ENCODE data around the gene UMPS. TPM values are rescaled to one million over a fixed set of nuclear protein-coding genes. Genes with fewer than 3 reads are reported as not detected.
"Not testable (repeated sequence)": the region's sequence is repeated elsewhere in the genome, so short reads cannot be mapped to it uniquely, and the experiment has no call there.

UMPS gene
- total RNA-seq, 2 experiments from 2014 or later: 88.6 to 94.0 TPM

DNA sequence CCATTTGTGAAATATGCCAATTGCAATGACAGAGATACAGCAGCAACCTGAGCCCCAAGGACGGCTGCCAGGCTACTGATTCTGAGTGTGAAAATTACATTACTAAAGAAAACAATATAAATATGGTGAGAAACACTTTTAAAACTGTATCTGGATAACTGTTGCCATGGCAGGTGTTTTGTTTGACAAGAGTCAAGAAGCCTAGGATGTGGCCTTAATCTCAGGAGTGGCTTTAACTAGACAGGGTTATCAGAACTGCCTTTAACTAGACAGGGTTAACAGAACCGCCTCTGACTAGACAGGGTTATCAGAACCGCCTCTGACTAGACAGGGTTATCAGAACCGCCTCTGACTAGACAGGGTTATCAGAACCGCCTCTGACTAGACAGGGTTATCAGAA, 58.9 kb downstream of the UMPS start:
- not testable (repeated sequence) for H3K36me3 Mint-ChIP-seq, DNase-seq, H3K9me3 Mint-ChIP-seq, H3K27ac Mint-ChIP-seq, H3K4me3 Mint-ChIP-seq, H3K27me3 Mint-ChIP-seq
- peaks cover 12% of the 10 kb centered on the region for H3K4me1 Mint-ChIP-seq

DNA sequence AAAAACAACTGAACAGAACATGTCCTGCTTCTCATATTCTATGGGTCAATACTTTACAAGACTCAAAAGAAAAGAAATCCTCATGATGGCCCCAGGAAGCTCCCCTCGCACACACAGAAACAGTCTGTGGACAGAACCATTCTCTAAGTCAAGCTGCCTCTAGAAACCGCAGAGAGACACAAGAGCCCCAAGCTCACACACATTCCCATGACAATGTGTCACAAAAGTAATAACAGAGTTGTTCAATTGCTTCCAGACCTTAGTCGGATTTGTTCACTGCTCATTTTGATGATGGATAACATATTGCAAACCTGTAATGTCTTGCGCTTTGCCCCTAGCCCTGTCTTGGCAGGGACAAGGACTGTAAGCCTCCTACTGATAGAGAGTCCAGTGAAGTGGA, 60.9 kb downstream of the UMPS start:
- H3K9me3 Mint-ChIP-seq: no peaks in the 10 kb centered on the region
- no peak overlapping the region for H3K4me3 Mint-ChIP-seq
- no peak overlapping the region for H3K27ac Mint-ChIP-seq
- H3K36me3 Mint-ChIP-seq: no peaks in the 10 kb centered on the region
- peaks cover 12% of the 10 kb centered on the region for H3K4me1 Mint-ChIP-seq
- no peak for DNase-seq
- peaks cover 6% of the 10 kb centered on the region for H3K27me3 Mint-ChIP-seq

DNA sequence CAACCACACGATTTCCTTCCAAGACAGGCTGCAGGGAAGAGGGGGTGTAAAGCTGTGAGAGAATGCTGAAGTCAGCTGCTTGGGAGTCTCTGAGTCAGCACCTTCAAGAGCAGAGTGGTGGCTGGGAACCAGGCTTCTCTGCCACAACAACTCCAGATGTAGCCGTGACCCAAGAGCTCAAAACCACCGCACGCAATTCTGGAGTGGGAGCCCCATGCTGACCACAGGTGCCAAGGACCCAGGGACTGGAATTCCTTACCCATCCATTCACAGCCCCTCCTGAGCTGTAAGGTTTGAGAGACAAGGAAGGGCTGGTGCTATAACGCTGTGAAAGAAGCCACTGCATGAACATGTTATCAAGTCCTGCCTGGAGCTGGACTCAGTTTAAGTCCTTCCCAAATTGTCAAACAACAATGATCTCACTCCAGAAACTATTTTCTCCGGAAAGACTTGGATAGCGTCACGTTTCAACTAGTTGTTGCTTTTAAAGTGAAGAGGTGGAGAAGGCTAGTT, 61.4 kb downstream of the UMPS start:
- Mint-ChIP-seq H3K36me3 (no peaks in the 10 kb centered on the region), H3K27ac (no peak overlapping the region), H3K27me3 (peaks cover 6% of the 10 kb centered on the region), H3K4me1 (peaks cover 10% of the 10 kb centered on the region), H3K9me3 (no peaks in the 10 kb centered on the region), H3K4me3 (no peak overlapping the region)
- DNase-seq: no peak

DNA sequence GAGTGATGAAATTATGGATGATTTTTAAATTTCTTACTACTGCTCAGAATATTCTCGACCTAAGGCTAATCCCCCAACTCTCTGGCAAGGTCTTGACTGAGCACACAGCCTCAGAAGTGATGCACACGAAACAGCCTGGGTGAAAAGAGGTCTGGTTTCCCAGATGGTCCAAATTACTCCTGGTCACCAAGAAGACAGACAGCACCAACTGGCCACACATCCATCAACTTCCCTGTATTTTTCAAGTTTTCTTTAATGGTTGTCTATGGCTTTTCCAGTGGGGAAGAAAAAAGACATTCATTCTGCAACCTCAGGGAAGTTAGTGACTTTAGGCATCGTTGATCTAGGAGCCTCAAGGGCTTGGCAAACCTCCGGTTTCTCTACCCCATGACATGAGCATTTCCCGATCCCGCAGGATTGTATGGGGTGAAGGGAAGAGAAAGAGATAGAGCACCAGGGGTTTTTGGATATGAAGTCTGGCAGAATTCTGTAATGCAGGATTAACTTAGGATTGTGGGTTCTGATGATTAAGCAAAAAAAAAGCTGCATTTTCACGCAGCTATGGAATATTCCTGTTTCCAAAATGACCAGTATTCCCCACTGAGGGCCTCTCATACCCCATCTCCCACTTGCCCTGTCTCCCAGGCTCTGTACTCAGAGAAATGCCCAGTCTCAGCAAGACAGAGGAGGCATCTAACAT, 62.2 kb downstream of the UMPS start:
- H3K27ac Mint-ChIP-seq: no peak overlapping the region
- no peaks in the 10 kb centered on the region for H3K9me3 Mint-ChIP-seq
- peaks cover 6% of the 10 kb centered on the region for H3K27me3 Mint-ChIP-seq
- no peak overlapping the region for H3K4me3 Mint-ChIP-seq
- peaks cover 2% of the 10 kb centered on the region for H3K4me1 Mint-ChIP-seq
- no peaks in the 10 kb centered on the region for H3K36me3 Mint-ChIP-seq
- DNase-seq: no peak

DNA sequence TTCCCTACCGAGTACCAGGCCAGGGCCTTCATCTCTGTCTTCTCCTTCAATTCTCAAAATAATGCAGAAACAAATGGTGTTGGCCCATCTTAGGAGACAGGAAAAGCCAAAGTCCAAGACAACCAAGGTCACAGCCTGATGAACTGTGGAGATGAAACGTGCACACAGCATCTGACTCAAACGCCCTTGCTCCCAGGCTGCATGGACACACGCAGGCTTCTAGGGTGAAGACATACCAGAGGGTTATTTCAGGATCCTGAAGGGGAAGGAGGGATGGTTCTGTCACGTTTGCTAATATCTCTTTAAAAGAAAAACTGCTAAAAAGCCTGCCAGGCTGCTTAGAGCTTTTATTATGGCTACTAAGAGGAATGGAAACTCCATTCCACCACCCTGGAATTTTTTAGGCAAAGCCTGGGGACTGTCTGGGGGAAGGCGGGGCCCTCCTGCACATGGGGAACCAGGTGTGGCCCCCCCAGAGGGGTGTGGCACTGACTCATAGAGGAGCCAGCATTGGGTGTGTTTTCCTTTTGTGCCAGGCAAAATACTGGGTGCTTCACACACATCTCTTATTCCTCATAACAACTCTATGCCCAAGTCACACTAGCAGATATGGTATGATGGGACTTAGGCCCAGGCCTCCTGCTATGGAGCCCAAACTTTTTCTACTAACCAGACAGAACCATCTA, 62.9 kb downstream of the UMPS start:
- Mint-ChIP-seq H3K4me3 (no peak overlapping the region), H3K27ac (no peak overlapping the region), H3K9me3 (no peaks in the 10 kb centered on the region), H3K36me3 (no peaks in the 10 kb centered on the region), H3K4me1 (no peaks in the 10 kb centered on the region), H3K27me3 (peaks cover 6% of the 10 kb centered on the region)
- DNase-seq: no peak

DNA sequence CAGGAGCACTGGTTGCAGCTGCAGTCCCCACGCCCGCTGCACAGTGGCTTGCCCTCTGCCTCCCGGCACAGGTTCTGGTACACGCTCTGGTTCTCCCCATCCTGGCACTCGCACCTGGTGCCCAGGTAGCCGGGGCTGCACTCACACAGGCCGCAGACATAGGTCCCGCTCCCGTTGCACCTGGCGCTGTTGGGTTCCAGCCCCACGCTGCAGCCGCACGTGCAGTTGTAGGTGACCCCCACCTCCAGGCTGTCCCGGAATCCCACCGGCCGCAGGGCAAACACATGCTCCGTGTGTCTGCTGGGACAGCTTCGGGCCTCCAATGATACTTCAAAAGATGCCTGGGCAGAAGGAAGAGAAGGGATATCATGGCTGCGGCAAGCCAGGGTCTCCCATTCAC, 66.2 kb downstream of the UMPS start:
- H3K4me3 Mint-ChIP-seq: no peak overlapping the region
- no peaks in the 10 kb centered on the region for H3K4me1 Mint-ChIP-seq
- H3K27me3 Mint-ChIP-seq: peaks cover under 1% of the 10 kb centered on the region
- H3K27ac Mint-ChIP-seq: no peak overlapping the region
- DNase-seq: no peak
- H3K9me3 Mint-ChIP-seq: no peaks in the 10 kb centered on the region
- H3K36me3 Mint-ChIP-seq: no peaks in the 10 kb centered on the region

DNA sequence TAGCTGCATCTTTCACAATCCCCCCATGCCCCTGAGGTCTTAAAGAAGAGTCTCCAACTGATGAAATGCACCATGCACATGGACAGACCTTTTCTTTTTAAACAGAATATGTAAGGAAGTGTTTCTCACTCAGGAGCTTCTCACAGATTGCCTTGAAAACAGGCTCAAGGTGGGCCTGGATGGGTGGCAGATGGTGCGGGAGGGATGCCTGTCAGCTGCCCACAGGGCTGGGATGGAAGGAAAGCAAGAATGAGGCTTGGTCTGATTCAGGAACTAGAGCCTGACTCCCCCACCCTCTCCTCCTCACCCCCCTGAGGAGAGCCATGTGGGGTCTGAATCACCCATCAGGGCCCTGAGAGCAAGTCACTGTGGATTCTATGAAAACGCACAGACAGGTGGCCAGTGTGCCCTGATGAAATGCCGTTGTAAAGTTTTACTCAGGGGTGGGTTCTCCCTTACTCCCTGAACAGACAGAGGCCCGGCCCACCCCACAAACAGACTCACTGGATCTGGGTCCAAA, 67.2 kb downstream of the UMPS start:
- no peak for DNase-seq
- Mint-ChIP-seq H3K27ac (no peak overlapping the region), H3K4me1 (no peaks in the 10 kb centered on the region), H3K9me3 (no peaks in the 10 kb centered on the region), H3K4me3 (no peak overlapping the region), H3K27me3 (no peaks in the 10 kb centered on the region), H3K36me3 (no peaks in the 10 kb centered on the region)

Other genes with a start within 250 kb of the UMPS start
- under 1 TPM; 0.34 to 0.97 TPM for gene ITGB5, start 156.9 kb downstream of the UMPS start, total RNA-seq
- not detected for gene MUC13, start 204.3 kb downstream of the UMPS start, total RNA-seq